Right hindlimb (tissue), 1 donor: ENCODE data around the gene PARD6A.
"Not testable (repeated sequence)": the region's sequence is repeated elsewhere in the genome, so short reads cannot be mapped to it uniquely, and the experiment has no call there.

ENCODE experiments used
- DNase-seq: peaks from one replicate; pipeline ENCODE4 v3.0.0-alpha.2; 2018

The PARD6A gene

DNA sequence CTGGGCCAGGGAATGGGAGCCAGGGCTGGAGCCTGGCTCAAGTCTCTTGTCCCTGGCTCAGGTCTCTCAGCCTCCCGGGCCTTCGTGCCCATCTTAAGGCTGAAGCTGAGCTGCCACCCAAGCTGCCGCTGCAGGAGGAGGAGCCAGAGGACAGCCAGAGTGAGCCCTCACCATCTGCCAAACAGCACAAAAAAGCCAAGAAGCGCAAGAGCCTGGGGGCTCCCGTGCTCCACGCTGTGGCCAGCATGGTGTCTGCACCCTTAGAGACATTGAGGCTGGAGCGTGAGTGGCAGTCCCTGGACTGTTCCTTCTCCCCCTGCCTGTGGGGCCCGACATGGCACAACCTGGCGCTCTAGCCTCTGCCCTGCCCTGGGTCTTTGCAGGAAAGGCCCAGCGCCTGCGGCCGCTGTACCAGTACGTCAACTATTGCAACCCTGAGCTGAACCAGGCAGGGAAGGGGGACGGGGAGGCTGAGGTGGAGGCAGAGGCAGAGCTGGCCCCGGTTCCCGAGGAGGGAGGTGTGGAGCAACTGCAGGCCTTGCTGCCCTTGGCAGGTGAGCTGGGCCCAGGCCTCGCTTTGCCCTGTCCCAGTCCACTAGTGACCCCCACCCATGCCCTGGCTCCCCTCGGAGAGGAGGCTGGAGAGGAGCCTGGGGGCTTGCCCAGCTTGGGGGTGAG, 7.2 kb downstream of the PARD6A start:
- DNase-seq = peak; percentile 91

DNA sequence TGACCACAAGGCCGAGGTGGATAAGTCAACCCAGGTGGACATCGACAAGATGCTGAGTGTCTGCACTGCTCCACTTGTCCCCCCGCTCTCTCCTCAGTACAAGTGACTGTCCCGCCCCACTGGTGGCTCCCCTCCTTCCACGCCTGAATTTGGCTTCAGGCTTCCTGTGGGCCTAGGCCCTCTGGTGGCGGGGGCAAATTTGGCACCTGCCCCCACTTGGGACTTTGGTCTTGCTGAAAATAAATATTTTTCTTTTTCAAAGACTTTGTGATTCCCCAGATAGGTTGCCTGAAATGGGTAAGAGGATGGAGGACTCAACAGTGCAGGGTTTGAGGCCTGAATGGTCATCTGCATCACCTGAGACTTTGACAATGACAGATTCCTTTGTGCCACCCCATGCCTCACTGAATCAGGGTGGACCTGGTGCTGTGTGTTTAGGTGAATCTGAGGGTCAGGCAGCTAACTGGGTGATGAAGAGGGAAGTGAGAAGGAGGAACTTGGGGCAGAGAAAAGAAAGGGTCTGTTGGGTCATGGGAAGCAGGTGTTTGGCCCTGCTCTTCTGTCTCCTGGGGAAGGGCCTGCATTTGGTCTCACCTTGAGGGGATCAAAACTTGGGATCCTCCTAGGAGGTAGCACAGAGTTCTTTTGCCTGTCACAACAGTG, 7.9 kb downstream of the PARD6A start:
- peak; percentile 22 for DNase-seq

DNA sequence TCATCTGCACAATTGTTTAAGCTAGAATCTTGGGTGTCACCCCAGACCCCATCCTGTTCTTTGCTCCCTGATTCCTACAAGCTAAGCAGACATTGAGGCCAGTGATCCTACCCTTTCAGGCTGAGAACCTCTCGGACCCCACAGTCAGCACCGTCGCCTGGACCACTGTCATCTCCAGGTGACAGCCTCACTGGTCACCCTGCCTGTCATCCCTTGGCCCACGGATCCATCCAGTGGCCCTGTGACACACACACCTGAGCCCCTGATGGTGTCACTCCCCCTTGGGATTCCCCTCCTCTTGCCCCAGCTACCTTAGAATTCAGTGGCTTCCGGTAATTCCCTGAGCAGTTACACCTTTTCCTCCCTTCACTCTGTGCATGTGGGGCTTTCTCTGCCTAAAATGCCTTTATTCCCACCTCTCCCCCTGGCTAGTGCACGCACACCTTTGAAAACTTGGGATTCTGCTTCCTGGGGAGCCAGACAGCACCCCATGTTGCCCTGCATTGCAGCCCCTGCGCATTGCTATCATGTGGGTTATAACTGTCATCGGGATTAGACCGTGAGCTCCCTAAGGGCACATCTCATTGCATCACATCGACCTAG, 8.8 kb downstream of the PARD6A start:
- peak; percentile 20 for DNase-seq

DNA sequence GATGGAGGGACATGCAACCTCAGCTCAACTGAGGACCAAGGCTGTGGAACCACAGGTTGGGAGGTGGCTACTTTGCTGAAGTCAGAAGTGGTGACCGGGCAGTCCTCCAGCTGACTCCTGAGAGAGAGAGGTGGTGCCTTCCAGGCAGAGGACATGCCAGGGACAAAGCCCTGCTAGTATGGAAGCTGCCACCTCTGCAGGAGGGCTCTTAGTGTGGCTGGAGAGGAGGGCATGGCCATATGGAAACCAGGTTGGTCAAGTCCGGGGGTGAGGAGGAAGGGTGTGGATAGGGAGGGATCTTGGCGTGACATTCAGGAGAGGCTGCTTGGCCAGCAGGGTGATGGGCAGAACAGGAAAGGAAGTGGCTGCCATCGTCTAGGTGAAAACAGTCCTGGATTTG, 11.5 kb downstream of the PARD6A start:
- peak; percentile 12 for DNase-seq

DNA sequence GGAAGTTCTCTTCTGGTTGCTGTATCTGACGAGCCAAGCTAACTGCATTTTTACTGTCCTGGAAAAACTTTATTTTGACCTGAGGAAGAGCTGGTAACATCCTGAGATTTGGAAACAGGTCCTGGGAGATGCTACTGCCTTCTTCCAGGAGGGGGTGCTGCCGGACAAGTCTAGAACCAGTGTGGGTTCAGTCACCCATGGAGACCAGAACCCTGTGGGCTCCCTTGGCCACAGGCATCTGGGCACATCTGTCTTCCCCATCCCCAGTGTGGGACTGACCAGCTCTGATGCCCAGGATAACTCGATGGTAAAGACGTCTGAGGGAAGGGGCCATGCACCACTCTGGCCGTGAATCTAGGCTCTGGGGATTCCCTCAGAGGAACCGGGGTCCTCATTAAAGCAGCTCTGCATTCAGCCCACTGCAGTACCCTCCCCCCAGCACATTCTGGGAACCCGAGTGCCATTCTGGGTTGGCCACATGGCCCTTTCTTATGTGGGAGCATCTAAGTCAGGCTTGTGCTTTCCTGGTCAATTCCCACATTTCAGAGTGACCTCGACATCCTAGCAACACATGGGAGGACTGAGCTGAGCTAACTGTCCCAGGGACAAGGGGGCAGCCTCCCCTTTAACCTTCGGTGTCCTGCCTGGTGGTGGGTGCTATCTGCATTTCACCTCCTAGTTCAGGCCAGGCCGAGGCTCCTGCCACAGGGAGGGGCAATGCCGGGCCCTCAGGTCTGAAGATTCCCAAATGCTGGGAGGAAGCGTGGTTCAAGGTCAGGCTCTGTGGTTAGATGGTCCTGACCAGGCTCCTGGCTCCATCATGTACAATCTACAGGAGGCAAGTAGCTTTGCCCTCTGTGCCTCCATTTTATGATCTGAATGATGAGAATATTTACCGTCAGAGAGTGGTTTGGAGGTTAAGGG, 12.2 kb downstream of the PARD6A start:
- DNase-seq = peak; percentile 72

DNA sequence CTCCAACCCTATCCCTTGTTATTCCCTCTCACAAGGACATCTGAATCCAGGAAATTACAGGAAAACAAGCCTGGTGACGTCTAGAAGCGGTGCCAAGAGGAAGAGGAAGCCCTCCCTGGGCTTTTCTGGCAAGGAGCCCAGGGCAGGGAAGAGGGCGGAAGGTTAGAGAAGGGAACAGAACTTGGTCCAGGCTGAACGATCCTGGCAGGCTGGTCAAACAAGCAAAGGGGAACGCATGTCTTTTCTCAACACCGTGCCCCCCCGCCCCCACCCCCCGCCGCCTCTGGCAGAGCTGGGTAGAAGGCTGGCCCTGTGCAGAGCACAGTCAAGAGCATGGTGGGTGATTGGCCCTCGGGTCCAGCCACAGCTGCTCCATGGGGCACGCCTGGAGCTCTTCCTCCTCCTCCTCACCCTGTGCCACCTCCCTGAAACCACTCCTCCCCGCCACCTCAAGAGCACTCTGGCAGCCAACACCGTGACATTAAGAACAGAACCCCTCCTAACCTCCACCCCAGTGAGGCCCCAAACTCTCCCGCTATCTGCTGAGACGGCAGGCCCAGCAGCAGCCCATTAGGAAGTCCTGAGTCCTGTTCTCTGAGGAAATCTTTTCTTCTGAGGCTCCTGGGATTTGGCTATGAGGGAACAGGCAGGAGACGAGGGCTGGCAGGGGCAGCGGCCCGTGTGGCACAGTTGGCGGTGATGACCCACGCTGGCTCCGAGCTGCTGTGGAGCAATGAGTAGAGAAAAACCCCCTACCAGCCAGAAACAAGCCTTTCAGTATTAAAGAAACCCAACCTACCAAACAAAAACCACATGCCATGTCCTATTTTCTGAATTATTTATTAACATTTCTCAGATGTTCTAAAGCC, 13.2 kb downstream of the PARD6A start:
- DNase-seq = peak; percentile 60

DNA sequence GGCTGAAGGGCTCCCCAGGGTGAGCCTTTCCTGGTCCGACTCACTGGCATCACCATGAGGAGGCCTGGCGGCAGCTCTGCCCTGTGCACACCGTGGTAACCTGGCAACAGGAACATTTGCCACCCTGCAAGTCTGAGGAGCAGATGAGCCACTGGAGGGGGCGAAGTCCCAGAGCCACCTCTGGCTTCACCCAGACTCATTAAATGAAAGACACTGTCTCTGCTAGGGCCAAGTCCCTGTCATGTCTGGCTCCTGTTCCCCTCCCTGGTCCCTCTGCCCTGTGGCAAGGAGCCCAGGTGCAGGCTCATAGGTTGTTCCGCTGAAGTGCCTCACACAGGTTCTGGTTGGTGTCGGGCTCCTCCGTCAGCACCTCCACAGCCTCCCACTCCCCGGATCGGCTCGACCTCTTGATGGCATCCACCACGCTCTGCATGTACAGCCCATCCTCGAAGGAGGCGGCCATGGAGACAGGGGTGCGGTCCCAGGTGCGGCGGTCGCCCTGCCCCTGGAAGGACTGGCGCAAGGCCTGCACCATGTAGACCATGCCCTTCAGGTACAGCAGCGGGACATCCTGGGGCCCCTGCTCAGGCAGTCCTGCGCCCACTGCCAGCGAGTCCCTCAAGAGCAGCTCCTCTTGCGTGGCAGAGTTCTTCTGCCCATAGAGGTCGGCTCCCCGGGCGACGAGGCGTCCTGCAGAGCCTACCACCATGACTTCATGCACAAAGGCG, 14.3 kb downstream of the PARD6A start:
- no peak for DNase-seq

DNA sequence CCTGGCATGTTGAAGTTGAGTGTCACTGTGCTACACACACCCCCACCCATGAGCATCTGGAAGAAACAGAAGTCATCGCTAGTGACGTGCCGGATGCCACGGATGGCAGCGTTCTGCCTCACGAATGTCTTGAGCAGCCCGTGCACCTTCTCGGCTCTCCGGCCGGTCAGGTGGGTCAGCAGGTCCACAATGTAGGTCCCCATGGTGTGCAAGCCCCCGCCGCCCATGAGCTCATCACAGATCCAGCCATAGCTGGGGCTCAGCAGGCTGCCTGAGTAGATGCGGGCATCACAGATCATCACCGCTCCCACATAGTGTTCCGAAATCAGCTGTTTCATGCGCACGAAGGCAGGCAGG, 14.8 kb downstream of the PARD6A start:
- DNase-seq = no peak

DNA sequence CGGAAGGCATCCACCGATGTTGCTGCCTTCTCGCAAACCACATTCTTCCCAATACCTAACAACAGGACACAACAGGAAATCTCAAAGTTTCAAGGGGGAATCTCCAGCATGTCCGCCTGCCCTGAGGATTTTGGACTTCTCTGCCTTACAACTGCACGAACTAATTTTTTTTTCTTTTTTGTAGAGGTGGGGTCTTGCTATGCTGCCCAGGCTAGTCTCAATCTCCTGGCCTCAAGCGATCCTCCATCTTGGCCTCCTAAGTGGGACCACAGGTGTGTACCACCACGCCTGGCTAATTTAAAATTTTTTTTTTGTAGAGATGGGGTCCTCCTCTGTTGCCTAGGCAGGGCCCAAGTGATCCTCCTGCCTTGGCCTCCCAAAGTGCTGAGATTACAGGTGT, 15.2 kb downstream of the PARD6A start:
- DNase-seq = no peak

DNA sequence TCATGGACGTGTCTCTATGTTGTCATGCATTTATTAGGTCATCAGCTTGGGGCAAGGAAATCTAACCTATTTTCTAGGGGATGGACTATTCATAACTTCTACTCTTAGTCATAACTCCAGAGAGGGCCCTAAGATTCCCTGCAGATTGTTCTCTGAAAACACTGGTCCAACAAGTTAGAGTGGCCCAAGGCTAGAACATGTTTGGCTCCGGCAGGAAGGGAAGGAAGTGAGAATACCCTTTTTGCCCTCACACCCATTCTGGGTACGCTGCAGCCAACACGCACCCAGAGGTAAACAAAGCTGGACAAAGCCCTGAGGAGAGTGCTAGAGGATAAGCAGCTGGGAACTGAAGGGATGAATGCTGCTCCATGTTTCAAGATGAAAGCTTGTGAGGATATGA, 15.8 kb downstream of the PARD6A start:
- no peak for DNase-seq

DNA sequence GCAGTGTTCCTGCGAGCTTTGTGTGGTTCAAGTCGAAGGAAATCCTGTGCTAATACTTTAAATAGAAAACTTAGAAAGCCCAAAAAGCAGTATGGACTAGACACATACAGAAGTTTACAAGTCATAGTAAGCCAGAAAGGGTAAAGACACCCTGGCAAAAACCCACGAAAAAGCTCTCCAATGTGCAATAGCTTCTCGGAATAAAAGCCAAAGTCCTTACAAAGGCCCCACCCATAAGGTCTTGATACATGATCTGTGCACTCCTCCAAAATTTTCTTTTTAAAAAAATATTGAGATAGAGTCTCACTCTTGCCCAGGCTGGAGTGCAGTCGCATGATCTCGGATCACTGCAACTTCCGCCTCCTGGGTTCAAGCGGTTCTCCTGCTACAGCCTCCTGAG, 16.2 kb downstream of the PARD6A start:
- no peak for DNase-seq

DNA sequence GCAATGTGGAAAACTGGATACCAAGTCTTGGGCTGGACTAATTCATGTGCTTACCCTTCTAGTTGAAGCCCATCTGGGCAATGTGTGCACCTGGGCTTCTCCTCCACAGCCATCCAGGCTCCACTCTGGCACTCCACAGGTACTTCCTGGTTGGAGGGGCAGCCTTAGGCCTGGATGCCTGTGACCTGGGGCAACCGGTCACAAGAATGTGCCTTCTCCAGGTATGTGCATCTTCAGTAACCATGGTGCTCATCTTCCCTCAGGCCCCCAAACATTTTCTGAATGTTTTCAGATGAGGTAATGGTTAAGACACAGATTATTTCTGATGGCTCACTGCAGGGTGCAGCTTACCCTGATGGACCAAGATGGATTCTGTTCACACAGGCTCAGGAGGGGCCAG, 17.0 kb downstream of the PARD6A start:
- no peak for DNase-seq

DNA sequence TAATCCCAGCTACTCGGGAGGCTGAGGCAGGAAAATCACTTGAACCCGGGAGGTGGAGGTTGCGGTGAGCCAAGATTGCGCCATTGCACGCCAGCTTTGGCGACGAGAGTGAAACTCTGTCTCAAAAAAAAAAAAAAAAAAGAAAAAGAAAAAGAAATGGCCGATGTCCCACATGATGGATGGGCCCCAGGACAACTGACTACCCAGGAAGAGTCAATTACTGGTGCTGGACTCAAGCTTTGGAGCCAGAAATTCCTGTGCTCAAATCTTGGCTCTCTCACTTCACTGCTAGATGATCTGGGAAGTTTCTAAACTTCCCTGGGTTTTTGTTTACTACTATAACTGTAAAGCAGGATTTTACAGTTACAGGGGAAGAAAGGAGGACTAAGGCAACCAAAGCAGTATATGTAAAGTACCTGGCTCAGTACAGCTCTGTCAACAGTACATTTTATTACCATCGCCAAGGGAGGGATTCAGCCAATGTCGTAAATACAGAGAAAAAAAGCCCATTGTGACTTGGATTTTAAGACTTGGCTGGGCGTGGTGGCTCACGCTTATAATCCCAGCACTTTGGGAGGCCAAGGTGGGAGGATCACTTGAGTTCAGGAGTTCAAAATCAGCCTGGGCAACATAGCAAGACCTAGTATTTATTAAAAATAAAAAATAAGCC, 17.7 kb downstream of the PARD6A start:
- no peak for DNase-seq

DNA sequence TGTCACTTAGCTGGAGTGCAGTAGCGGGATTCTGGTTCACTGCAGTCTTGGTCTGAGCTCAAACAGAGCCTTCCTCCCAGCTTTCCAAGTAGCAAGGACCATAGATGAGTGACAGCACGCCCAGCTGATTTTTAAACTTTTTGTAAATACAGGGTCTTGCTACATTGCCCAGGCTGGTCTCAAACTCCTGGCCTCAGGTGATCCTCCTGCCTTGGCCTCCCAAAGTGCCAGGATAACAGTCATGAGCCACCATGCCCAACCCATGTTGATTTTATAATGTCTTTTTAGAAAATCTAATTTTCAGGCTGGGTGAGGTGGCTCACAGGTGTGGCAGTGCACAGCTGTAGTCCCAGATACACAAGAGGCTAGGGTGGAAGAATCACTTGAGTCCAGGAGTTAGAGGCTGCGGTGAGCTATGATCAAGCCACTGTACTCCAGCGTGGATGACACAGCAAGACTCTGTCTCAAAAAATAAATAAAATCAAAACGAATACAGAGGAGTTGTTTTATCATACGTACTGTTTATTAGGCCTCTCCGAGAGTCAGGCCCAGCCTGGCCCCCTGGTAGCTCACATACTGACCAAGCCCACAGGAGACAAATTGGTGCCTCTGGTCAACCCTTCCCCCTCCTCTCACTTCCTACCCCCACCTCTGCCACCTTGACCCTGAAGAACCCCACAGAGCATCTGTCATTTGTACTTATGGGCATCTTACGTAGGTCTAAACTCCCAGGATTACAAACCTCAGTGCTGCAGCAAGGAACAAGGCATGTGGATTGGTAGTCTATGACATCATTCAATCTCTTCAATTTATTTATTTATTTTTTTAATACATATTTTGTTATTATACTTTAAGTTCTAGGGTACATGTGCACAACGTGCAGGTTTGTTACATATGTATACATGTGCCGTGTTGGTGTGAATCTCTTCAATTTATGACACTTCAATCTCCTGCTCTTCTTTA, 19.5 kb downstream of the PARD6A start:
- DNase-seq = no peak

DNA sequence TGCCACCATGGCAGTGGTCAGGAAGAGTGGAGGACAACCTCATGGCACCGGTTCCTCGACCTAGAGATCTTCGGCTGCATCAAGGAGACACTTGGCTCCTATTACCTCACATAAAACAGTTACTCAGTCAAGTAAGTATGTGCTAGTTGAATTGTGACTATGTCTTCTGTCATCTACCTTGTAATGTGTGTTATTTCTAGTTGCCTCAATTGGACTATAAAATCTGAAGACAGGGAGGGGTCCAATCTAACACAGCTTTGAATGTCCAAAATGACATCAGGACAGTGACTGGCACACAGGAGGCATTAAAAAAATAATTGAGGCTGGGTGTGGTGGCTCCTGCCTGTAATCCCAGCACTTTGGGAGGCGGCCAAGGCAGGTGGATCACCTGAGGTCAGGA, 23.0 kb downstream of the PARD6A start:
- DNase-seq = no peak

DNA sequence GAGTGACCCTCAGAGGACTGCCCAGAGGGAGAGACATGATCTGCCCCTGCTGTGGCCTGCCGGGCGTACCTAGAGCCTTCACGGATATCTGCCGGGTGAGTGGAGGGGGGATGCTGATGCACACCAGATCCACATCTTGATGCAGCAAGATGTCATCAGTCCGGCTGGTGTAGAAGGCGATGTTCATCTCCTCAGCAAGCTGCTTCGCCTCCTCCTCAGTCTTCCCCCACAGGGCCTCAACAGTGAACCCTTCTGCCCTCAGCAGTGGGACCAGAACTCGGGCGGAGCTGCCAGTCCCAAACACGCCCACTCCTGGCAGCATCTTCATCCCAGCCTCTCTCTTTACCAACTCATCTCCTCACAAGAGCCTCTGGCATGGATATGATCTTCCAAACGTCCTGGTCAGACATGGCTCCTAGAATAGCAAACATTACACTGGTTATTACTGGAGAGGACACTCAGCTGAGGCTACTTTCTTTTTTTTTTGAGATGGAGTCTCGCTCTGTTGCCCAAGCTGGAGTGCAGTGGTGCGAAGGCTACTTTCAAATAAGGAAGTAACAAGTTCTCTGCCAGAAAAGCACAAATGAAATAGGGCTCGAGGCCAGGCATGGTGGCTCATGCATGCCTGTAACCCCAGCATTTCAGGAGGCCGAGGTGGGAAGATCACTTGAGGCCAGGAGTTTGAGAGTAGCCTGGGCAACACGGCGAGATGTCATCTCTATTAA, 24.8 kb downstream of the PARD6A start:
- no peak for DNase-seq

DNA sequence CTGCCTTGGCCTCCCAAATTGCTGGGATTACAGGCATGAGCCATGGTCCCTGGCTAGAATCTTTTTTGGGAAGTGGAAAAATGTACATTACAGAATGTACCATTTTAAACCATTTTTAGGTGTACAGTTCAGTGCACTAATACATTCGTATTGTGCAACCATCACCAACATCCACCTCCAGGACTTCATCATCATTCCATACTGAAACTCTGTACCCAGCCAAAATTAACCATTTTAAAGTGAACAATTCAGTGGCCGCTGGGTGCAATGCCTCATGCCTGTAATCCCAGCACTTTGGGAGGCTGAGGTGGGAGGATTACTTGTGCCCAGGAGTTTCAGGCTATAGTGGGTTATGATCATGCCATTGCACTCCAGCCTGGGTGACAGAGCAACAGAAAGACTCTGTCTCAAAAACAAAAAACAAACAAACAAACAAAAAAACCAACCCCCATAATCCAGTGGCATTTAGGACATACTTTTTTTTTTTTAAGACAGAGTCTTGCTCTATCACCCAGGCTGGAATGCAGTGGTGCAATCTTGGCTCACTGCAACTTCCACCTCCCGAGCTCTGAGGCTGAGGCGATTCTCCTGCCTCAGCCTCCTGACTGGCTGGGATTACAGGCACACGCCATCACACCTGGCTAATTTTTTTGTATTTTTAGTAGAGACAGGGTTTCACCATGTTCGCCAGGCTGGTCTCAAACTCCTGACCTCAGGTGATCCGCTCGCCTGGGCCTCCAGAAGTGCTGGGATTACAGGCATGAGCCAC, 32.9 kb downstream of the PARD6A start:
- not testable (repeated sequence) for DNase-seq

DNA sequence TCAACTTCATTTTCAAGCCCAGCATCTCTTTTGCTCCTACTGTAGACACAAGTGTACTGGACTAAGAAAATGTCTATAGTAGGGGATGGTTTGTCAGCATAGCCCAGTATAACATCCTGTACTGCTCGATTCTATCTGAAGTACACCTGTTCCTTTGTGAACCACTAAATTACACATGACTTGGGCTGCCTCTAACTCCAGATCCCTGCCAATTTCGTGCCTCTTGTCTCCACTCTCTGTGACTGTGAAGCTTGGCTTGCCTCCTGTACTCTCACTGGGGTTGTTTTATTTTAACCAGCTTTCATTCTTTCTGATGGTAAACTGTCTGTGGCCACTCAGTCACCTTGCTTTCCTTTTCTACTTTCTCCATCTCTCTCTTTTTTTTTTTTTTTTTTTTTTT, 33.9 kb downstream of the PARD6A start:
- DNase-seq = no peak
